GM13977 (cell line): ENCODE results near the gene TAF4.

Source experiments
- DNase-seq: peaks from one replicate; pipeline ENCODE4 v3.0.0; 2012; ENCODE audit warnings: low spot score
- CTCF ChIP-seq: IDR thresholded peaks from 2 replicates; pipeline ENCODE4 v1.5.1; 2012; ENCODE audit warnings: mild to moderate bottlenecking, control low read depth; ENCODE audit not compliant: insufficient read depth; ENCODE audit errors: extremely low read depth, missing control alignments
- in situ Hi-C: fragments of 300-500 bp; cut with MboI; formaldehyde crosslinking; loops from one replicate; pipeline ENCODE4 v1.12.0; 2022; ENCODE audit warnings: low sequenced_read_pairs, low pct_unique_long_range_greater_than_20kb, mixed read lengths, inconsistent platforms; ENCODE audit not compliant: unreplicated experiment

The TAF4 gene

GRCh38 chr20:62051546-62052255 is 14.0 kb downstream of the TAF4 start:
- in situ Hi-C loops = no loop called here
- TF ChIP-seq CTCF = no peak
- DNase-seq = no peak

- no peak for DNase-seq
- no peak for TF ChIP-seq CTCF
- in situ Hi-C loops = no loop called here
These were observed 14.5 kb downstream of the TAF4 start for GRCh38 chr20:62051144-62051543.

- no peak for DNase-seq
- in situ Hi-C loops = no loop called here
- TF ChIP-seq CTCF = no peak
These were observed 15.2 kb downstream of the TAF4 start for GRCh38 chr20:62050166-62051120.

- DNase-seq = no peak
- TF ChIP-seq CTCF = no peak
- in situ Hi-C loops = no loop called here
These were observed 16.1 kb downstream of the TAF4 start for GRCh38 chr20:62049342-62050165.

GRCh38 chr20:62048821-62049291 is 16.8 kb downstream of the TAF4 start:
- no peak for TF ChIP-seq CTCF
- no peak for DNase-seq
- in situ Hi-C loops = no loop called here

GRCh38 chr20:62048346-62048761 is 17.3 kb downstream of the TAF4 start:
- TF ChIP-seq CTCF = no peak
- in situ Hi-C loops = no loop called here
- no peak for DNase-seq
